Natural killer cell (primary cell): ENCODE data around the gene MVB12B. TPM values are rescaled to one million over a fixed set of nuclear protein-coding genes. Genes with fewer than 3 reads are reported as not detected.

ENCODE experiments used
- ATAC-seq, 3 donors: fragments of 150-1000 bp in 2 of 3; fragments of 200-7000 bp in 1 of 3; cut with Tn5 transposase; 1 replicate in 1 of 3; 2 replicates in 2 of 3; pipeline ENCODE4 v1.10.0; 2021; ENCODE audit warnings: mild to moderate bottlenecking in 2 of 3, moderate library complexity in 2 of 3
- DNase-seq, 2 donors: peaks; one replicate each; pipeline versions ENCODE4 v3.0.0 to v3.0.0-alpha.2; 2013 to 2021; ENCODE audit warnings: mixed read lengths in 1 of 2
- H3K27ac ChIP-seq: one replicate; pipeline ENCODE4 v1.5.1; 2013; ENCODE audit warnings: mild to moderate bottlenecking, low read length
- H3K27me3 ChIP-seq: one replicate; pipeline ENCODE4 v1.6.1; 2013; ENCODE audit warnings: low read length; ENCODE audit not compliant: control insufficient read depth, insufficient read depth
- H3K36me3 ChIP-seq: one replicate; pipeline ENCODE4 v1.6.1; 2013; ENCODE audit warnings: low read length; ENCODE audit not compliant: control insufficient read depth, insufficient read depth
- H3K4me1 ChIP-seq: one replicate; pipeline ENCODE4 v1.6.1; 2013; ENCODE audit warnings: low read length; ENCODE audit not compliant: control insufficient read depth, insufficient read depth
- H3K4me3 ChIP-seq: one replicate; pipeline ENCODE4 v1.5.1; 2013; ENCODE audit warnings: low read length
- H3K9me3 ChIP-seq: one replicate; pipeline ENCODE4 v1.6.1; 2013; ENCODE audit warnings: low read length; ENCODE audit not compliant: control insufficient read depth, insufficient read depth
- H3K27ac Mint-ChIP-seq, 2 donors: one replicate each; pipeline ENCODE4 v1.8.0; 2022; ENCODE audit warnings: mild to moderate bottlenecking in 2 of 2, mixed read lengths in 2 of 2, moderate library complexity in 1 of 2
- H3K27me3 Mint-ChIP-seq, 2 donors: one replicate each; pipeline ENCODE4 v1.8.0; 2022; ENCODE audit warnings: low read depth in 2 of 2, mixed read lengths in 2 of 2
- H3K36me3 Mint-ChIP-seq: one replicate; pipeline ENCODE4 v1.8.0; 2022; ENCODE audit warnings: mixed read lengths
- H3K4me1 Mint-ChIP-seq, 2 donors: one replicate each; pipeline ENCODE4 v1.8.0; 2022; ENCODE audit warnings: mixed read lengths in 2 of 2
- H3K4me3 Mint-ChIP-seq: one replicate; pipeline ENCODE4 v1.8.0; 2022; ENCODE audit warnings: mild to moderate bottlenecking, moderate library complexity, mixed read lengths
- H3K9me3 Mint-ChIP-seq, 2 donors: one replicate each; pipeline ENCODE4 v1.8.0; 2022; ENCODE audit warnings: mixed read lengths in 2 of 2
- WGBS: methylation state at CpG from one replicate; pipeline ENCODE4 v1.1.7; 2013; ENCODE audit warnings: missing lambda C conversion rate; ENCODE audit not compliant: insufficient coverage; 5-methylcytosine and 5-hydroxymethylcytosine counted together
- intact Hi-C: fragments of 100-400 bp; cut with micrococcal nuclease; formaldehyde crosslinking; loops from one replicate; pipeline ENCODE4 v1.14.2; 2022
- total RNA-seq, 4 donors: library from RNA; stranded (reverse); fragments of 120-200 nt in 1 of 4; gene quantifications; one replicate each; pipeline versions ENCODE4 v1.2.3 to v1.2.4, GENCODE V29; 2013 to 2022
- TF ChIP-seq, protein P1 (sequence below): fragments of 200-600 bp; IDR thresholded peaks from one replicate; pipeline ENCODE4 v1.8.0; 2022; ENCODE audit warnings: antibody characterized with exemption

Gene MVB12B
- total RNA-seq, 3 donors from 2014 or later (not counting 1 experiment from before 2014, with no cell fraction given): 2.0 to 13.0 (median 7.8) TPM

DNA sequence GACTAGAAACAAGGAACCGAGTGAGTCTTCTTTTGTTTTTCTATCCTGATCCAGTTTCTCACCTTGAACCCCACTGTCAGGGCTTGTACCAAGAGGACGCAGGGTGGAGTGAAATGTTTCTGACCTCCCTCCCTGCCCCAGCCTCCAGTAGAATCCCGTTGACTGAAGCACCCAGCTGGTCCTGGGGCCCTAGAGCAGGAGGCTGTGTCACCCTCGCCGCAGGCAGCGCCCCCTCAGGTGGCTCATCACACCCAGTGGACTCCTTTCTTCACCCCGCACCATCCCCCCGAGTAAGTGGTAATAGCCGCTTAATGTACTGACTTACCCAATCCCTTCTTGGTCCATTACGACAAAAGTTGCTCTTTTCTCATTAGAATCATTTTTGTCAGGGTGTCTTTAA lies 53.8 kb downstream of the MVB12B start:
- Mint-ChIP-seq H3K4me1 (peaks cover 2 to 6% of the 10 kb centered on the region in 2 donors), H3K9me3 (no peaks in the 10 kb centered on the region), H3K27ac (no peak overlapping the region), H3K27me3 (peaks cover 0 to 19% of the 10 kb centered on the region in 2 donors), H3K36me3 (no peaks in the 10 kb centered on the region), H3K4me3 (no peak overlapping the region)
- no peak overlapping the region for H3K27ac ChIP-seq
- WGBS: over 99% methylated on average over 10 of the region's 10 CpGs
- no peaks in the 10 kb centered on the region for H3K9me3 ChIP-seq
- no peaks in the 10 kb centered on the region for H3K4me1 ChIP-seq
- no peaks in the 10 kb centered on the region for H3K36me3 ChIP-seq
- TF ChIP-seq, protein P1, sequence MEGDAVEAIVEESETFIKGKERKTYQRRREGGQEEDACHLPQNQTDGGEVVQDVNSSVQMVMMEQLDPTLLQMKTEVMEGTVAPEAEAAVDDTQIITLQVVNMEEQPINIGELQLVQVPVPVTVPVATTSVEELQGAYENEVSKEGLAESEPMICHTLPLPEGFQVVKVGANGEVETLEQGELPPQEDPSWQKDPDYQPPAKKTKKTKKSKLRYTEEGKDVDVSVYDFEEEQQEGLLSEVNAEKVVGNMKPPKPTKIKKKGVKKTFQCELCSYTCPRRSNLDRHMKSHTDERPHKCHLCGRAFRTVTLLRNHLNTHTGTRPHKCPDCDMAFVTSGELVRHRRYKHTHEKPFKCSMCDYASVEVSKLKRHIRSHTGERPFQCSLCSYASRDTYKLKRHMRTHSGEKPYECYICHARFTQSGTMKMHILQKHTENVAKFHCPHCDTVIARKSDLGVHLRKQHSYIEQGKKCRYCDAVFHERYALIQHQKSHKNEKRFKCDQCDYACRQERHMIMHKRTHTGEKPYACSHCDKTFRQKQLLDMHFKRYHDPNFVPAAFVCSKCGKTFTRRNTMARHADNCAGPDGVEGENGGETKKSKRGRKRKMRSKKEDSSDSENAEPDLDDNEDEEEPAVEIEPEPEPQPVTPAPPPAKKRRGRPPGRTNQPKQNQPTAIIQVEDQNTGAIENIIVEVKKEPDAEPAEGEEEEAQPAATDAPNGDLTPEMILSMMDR: no peak
- H3K4me3 ChIP-seq: no peak overlapping the region
- ATAC-seq (no peak), DNase-seq (no peak)
- intact Hi-C loops: no loop called here
- no peaks in the 10 kb centered on the region for H3K27me3 ChIP-seq

DNA sequence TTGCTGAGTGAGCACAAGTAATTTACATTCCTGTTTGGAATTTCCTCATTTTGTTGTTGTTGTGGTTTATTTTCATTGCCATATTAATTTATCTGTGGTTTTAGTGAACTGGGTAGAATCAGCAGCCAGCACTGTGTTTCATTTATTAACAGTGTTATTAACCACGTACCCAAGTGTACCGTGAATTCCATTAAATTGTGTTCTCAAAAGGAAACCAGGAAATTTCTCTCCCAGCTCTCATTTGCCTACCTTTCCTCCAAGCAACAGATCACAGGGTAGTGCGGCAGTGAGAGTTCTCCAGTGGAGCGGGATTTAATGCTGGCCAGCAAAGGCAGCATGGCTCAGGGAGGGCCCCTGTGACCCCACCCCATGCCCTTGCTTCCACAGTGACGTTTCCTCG lies 54.6 kb downstream of the MVB12B start:
- no peak overlapping the region for H3K27ac ChIP-seq
- H3K9me3 Mint-ChIP-seq: no peaks in the 10 kb centered on the region
- DNase-seq (no peak), ATAC-seq (no peak)
- intact Hi-C loops: no loop called here
- no peak overlapping the region for H3K4me3 Mint-ChIP-seq
- TF ChIP-seq, protein P1: no peak
- no peaks in the 10 kb centered on the region for H3K4me1 Mint-ChIP-seq
- WGBS: 92% methylated on average over 6 of the region's 6 CpGs
- no peak overlapping the region for H3K27ac Mint-ChIP-seq
- no peaks in the 10 kb centered on the region for H3K36me3 Mint-ChIP-seq
- no peaks in the 10 kb centered on the region for H3K4me1 ChIP-seq
- H3K27me3 Mint-ChIP-seq: peaks cover 0 to 13% of the 10 kb centered on the region in 2 donors
- H3K9me3 ChIP-seq: no peaks in the 10 kb centered on the region
- H3K27me3 ChIP-seq: no peaks in the 10 kb centered on the region
- H3K36me3 ChIP-seq: no peaks in the 10 kb centered on the region
- no peak overlapping the region for H3K4me3 ChIP-seq

DNA sequence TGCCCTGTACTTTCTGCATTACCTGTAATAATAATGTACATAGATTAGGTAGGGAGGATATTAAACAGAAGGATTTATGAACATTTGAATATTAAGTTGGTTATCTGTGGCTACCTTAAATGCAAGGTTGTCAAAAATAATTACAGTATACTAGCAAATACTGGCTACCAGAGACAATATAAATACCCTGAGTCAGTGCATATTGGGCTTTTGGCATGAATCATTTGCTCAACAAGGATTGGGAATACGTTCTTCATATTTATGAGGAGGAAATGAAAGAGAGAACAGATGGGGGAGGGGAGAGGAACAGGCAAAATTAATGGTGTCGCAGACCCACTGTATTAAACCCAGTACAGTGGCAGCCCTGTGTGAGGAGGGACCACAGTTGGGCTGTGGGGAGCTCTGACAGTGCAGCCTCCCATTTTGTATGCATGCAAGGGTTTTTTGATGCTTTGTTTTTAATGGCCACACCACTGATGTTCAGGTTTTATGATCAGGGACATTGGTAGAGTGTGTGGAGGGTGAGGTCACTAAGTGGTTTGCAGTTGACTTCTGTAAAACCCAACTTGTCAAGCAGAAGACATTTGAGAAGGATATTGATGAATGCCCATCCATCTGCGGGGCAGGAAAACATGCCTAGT lies 56.9 kb downstream of the MVB12B start:
- no peak for ATAC-seq
- Mint-ChIP-seq H3K4me3 (no peak overlapping the region), H3K4me1 (no peaks in the 10 kb centered on the region), H3K36me3 (no peaks in the 10 kb centered on the region), H3K9me3 (no peaks in the 10 kb centered on the region), H3K27me3 (peaks cover 0 to 8% of the 10 kb centered on the region in 2 donors), H3K27ac (no peak overlapping the region)
- intact Hi-C loops: no loop called here
- H3K27me3 ChIP-seq: no peaks in the 10 kb centered on the region
- H3K4me1 ChIP-seq: no peaks in the 10 kb centered on the region
- no peak for DNase-seq
- H3K36me3 ChIP-seq: no peaks in the 10 kb centered on the region
- WGBS: 86% methylated on average over 3 of the region's 3 CpGs
- TF ChIP-seq, protein P1: no peak
- H3K4me3 ChIP-seq: no peak overlapping the region
- H3K9me3 ChIP-seq: no peaks in the 10 kb centered on the region
- no peak overlapping the region for H3K27ac ChIP-seq

DNA sequence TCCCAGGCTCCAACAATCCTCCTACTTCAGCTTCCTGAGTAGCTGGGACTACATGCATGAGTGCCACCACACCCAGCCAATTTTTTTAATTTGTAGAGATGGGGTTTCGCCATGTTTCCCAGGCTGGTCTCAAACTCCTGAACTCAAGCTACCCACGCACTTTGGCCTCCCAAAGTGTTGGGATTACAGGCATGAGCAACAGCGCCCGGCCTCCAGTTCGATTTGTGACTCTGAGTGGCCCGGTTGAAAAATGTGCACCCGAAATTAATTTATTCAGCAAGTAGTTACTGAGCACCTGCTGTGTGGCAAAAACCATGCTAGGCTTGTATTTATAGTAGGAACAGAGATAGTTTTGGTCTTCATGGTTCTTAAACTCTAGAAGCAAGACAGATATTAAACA lies 58.3 kb downstream of the MVB12B start:
- ATAC-seq: no peak
- no peaks in the 10 kb centered on the region for H3K4me1 Mint-ChIP-seq
- no peak overlapping the region for H3K27ac ChIP-seq
- H3K36me3 ChIP-seq: no peaks in the 10 kb centered on the region
- peaks cover 0 to 7% of the 10 kb centered on the region in 2 donors for H3K27me3 Mint-ChIP-seq
- WGBS: 96% methylated on average over 7 of the region's 7 CpGs
- H3K9me3 Mint-ChIP-seq: no peaks in the 10 kb centered on the region
- intact Hi-C loops: no loop called here
- no peaks in the 10 kb centered on the region for H3K36me3 Mint-ChIP-seq
- H3K9me3 ChIP-seq: no peaks in the 10 kb centered on the region
- no peaks in the 10 kb centered on the region for H3K4me1 ChIP-seq
- TF ChIP-seq, protein P1: no peak
- H3K4me3 ChIP-seq: no peak overlapping the region
- H3K27ac Mint-ChIP-seq: no peak overlapping the region
- DNase-seq: no peak
- no peak overlapping the region for H3K4me3 Mint-ChIP-seq
- no peaks in the 10 kb centered on the region for H3K27me3 ChIP-seq
